Measurements from ENCODE around the gene KCTD1.

The KCTD1 gene

DNA sequence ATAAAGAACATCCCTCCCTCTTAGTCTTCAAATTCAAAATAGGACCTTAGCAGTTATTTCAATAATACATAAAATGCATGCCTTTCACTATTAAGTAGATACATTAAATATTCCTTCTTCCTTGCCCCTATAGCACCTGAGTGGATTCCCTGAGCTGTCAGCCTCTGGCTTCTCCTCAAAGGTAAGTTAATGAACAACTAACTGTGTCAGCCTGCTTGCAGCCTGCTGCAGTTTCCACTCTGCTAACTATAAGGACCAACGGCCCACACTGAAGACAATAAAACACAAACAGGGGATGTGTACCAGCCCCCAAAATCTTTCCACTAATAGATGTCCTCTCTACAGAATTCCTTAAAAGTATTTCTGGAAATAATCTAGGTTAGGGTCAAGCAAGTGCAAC, 5.0 kb downstream of the KCTD1 start:
- no peak overlapping the region for H3K4me3 ChIP-seq (ENCODE audit: low read length)
- no peak for TF ChIP-seq ZNF274 (IDR thresholded peaks at IDR 0.05; ENCODE audit: low read depth, low read length)

DNA sequence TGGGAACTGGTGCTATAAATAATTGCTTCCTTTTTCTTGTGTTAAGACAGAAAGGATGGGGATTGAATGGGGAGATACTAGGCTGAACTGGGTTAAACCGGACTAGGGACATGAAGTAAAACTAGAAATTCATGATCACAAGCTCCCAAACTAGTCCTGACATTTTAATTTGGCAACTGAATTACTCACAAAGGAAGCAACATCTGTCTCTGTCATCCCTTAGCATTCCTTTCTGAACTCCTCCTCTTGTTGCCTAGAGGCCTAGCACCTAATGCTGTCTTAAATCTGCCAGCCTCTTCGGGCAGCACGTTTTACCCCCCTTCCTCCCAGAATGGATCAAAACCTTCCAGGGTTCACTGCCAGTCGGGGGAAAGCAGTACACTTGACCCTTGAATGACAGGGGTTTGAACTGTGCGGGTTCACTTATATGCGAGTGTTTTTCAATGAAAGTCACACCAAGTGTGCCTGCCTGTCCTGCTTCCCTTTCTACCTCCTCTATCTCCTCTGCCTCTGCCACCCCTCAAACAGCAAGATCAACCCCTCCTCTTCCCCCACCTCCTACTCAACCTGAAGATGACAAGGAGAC, 8.2 kb downstream of the KCTD1 start:
- no peak overlapping the region for H3K4me3 ChIP-seq (ENCODE audit: low read length)
- no peak for TF ChIP-seq ZNF274 (IDR thresholded peaks at IDR 0.05; ENCODE audit: low read depth, low read length)

DNA sequence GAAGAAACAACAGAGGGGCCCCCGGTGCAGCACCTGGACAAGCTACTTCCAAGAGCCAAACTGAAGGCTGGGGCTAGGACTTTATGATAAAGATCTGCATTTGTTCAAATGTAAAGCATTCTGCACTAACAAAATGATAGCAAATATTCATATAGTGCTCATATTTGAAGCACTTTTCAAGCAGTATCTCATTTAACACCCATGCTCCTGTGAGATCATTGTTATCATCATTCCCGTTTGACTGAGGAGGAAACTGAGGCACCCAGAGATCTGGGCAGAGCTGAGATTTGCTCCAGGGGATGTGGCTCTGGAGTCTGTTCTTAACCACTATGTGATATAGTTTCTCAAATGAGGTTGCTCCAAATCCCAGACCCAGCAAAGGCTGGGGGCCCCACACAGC, 9.8 kb downstream of the KCTD1 start:
- no peak for TF ChIP-seq ZNF274 (IDR thresholded peaks at IDR 0.05; ENCODE audit: low read depth, low read length)
- no peak overlapping the region for H3K4me3 ChIP-seq (ENCODE audit: low read length)

DNA sequence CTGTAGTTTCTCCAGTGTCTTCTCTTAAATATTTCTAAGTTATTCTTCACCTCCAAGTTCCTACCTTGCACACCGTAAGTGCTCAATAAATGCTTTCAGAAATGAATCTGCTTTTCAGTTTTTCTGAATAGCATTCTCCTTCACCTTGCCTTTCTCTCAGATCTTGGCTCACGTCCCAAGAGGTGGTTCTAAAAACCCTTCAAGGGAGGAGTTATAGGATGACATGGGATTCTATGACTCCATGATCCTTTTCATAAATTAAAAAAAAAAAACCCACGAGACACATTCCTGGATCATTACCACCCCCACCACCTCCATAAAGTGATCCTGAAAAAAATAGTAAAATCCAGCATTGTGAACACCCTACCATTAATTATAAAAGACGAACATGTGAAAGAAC, 11.7 kb downstream of the KCTD1 start:
- TF ChIP-seq ZNF274 (IDR thresholded peaks at IDR 0.05; ENCODE audit: low read depth, low read length): no peak
- H3K4me3 ChIP-seq (ENCODE audit: low read length): no peak overlapping the region

DNA sequence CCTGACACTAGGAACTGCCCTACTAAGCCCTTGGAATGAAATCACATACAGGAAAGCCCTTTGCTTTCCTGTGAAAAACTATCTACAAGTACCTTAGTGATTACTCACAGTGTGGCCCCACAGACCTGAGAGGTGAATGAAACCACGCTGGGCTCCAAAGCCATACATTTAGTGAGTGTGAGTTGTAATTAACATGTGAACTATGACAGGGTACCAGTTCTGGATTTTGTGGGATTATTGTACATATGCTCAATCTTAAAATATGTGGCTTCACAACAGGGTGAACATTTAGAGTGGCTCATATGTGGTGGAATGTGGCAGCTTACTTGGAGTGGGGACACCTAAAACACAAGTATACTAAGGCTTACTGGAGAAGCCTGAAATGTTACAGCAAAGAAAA, 12.3 kb downstream of the KCTD1 start:
- TF ChIP-seq ZNF274 (IDR thresholded peaks at IDR 0.05; ENCODE audit: low read depth, low read length): no peak
- H3K4me3 ChIP-seq (ENCODE audit: low read length): no peak overlapping the region

DNA sequence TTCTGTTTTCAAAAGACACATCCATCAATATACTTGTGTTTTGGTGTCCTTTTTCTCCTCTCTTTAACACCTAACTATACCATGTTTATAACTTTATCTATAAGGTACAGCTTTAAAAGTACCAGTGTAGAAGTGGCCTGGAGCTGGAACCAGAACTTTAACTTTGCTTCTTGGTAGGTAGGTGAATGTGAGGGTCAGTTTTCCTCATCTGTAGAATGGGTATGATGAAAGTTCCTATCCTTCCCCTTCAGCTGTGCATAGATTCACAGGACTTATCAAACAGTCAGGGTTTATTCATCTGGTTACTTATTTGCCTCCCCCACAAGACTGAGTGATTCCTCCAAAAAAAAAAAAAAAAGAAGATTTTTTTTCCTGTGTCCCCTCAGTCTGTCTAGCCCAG, 12.7 kb downstream of the KCTD1 start:
- no peak overlapping the region for H3K4me3 ChIP-seq (ENCODE audit: low read length)
- no peak for TF ChIP-seq ZNF274 (IDR thresholded peaks at IDR 0.05; ENCODE audit: low read depth, low read length)

DNA sequence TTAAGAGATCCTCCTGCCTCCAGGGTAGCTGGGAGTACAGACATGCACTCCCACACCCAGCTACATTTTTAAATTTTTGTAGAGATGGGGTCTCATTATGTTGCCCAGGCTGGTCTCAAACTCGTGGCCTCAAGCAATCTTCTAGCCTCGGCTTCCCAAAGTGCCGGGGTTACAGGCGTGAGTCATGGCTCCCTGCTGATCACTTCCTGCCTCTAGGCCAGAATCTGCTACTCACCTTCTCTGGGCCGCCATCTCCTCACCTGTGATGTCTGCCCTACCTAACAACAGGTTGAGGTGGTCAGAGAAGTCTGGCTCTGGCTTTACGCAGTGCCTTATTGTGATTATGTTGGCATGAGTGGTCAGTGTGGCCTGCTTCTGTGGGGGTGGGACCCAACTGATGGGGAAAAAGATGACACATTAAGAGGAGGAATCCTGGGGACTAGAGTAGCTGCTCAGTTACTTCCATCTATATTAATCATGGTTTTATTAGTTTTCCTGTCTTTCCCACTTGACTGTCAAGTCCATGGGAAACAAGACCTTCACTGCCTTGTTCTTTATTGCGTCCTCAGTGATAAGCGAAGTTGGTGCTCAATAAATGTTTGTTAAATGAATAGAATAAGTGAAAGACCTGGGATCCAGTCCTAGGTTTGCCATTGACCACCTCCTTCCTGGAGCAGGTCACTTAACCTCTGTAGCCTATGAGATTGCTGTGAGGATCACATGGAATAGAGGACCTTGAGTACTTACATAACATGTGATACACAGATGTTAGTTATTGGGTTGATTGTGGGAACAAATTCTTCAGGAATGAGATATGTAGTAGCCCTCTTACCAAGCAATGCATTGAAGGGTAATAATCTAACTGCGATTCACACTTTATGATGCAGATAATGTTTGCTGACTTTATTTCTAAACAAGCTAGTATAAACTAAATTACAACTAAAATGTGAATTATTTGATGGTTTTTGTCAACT, 15.7 kb downstream of the KCTD1 start:
- no peak overlapping the region for H3K4me3 ChIP-seq (ENCODE audit: low read length)

DNA sequence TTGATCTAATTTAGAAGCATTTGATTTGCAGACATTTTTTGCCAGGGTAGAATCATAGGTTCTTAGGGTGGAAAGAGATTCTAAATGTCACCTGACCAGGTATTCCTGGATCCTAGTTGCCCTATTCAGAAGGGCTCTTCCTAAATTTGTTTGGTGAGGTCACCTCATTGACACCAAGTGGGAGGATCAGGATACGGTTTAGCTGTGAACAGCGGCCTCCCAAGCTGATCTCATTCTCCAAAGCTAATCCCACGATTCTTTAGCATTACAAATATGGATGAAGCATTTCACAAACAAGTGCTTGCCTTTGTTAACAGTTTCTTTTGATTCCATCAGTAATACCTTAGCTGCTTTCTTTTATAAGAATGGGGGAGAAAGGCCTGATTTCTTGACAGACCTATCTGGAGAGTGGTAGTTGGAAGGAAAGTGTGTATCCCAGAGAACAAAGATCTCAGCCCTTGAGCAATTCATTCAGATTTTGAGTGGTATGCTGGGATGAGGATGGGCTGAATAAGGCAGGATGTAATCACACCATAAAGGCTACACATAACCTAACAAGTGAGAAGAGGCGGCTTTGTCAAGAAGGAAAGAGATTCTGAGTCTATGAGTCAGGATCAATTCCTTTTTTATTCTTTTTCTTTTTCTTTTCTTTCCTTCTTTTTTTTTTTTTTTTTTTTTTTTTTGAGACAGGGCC, 16.6 kb downstream of the KCTD1 start:
- TF ChIP-seq ZNF274 (IDR thresholded peaks at IDR 0.05; ENCODE audit: low read depth, low read length): no peak
- H3K4me3 ChIP-seq (ENCODE audit: low read length): no peak overlapping the region

More for the DNA sequence above, 15.7 kb downstream of the KCTD1 start:
- no peak for TF ChIP-seq ZNF274 (IDR thresholded peaks at IDR 0.05; ENCODE audit: low read depth, low read length)

DNA sequence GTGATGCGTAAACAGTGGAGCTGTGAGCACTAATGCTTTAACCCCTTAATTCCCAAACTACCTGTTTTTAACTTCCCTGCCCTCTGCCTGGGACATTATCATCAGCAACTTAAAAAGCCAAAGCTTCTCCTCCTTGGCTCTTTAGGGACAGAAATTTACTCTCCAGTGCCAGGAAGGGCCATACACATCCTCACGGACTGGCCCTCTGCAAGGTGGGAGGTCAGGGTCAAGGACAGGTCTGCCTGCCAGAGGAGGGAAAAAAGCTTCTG, 21.5 kb downstream of the KCTD1 start:
- H3K4me3 ChIP-seq (ENCODE audit: low read length): no peak overlapping the region
- no peak for TF ChIP-seq ZNF274 (IDR thresholded peaks at IDR 0.05; ENCODE audit: low read depth, low read length)

DNA sequence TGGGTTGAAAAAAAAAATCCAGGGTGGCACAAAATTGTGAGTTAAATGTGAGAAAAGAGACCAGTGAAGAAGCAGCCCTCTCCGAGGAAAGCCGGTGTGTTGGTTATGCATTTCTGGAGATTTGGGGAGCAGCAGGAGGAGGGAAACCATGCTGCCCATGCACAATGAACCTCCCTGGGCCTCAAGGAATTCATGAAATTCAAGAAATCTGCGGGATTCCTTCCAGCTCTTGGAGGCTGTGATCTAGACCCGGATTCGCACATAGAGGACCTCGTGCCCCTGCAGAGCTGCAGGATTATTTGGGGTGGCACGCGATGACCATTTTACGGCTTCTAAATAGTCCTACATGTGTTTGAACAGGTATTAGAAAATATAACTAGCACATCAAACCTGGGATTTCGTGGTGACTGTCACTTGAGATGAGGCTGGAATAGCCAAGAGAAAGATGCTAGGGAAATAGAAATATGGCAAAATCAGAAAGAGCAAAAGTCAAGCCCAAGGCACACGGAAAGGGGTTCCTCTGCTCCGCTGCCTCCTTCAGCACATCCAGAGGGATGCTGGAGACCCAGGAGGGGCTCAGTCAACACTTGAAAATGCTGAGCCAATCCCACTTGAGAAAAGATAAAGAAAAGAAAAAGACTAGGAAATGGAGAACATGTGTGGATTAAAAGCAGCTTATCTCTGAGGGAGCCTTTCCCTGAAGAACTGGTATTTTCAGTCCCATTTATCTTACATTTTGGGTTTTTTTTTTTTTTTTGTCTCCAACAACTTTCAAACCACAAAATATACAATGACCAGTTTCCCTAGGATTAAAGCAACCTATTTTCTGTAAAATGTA, 22.0 kb downstream of the KCTD1 start:
- no peak for TF ChIP-seq ZNF274 (IDR thresholded peaks at IDR 0.05; ENCODE audit: low read depth, low read length)
- no peak overlapping the region for H3K4me3 ChIP-seq (ENCODE audit: low read length)

DNA sequence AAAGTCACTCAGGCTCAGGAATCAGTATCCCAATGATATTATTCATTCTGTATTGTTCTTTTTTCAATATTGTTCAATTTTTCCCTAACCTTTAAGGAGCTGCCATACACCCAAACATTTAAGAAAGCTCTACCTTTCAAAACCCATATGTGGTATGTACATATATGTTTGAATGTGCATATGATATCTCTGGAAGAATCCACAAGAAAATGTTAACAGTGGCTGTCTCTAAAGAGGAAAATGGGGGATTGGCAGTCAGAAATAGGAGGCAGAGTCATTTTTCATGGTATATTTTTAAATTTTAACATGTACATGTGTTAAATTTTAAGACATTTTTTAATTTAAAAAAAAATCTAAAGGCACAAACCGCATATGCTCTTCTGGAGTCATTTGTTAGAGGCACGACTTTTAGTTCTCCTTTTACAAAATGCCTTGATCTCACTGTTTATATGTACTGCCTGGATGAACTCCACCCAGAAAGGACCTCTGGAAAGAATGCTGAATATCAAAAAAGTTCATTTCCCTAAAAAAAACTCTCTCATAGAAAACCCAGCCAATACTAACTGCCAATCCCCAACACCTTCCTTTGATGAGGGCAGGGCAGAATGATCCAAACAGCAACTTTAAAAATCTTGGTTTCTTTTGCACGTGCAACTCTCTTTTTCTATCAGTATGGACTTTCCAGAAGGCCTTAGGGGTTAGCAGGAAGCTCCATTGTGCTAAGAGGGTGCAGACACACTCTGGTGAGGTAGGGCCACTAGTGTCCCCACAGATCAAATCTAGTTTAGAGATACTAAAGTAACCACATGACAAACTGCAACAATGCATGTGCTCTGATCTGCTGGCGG, 23.6 kb downstream of the KCTD1 start:
- H3K4me3 ChIP-seq (ENCODE audit: low read length): no peak overlapping the region
- no peak for TF ChIP-seq ZNF274 (IDR thresholded peaks at IDR 0.05; ENCODE audit: low read depth, low read length)

DNA sequence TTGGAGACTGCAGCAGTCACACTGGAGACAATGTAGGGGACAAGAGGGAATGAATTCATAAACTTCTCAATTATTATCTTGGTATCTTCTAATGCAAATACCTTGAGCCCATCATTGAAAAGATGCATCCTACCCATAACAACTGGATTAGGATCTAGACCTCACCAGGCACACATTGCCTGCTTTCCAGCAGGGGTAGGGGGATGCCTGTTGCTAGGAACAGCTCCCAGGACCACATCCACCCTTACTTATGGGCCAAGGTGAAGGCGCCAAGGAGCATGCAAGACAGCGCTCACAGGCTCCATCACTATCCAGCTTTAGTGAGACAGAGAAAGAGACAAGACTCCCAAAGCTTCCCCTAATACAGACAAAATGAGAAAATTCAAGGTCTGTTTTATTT, 24.4 kb downstream of the KCTD1 start:
- TF ChIP-seq ZNF274 (IDR thresholded peaks at IDR 0.05; ENCODE audit: low read depth, low read length): no peak
- H3K4me3 ChIP-seq (ENCODE audit: low read length): no peak overlapping the region

DNA sequence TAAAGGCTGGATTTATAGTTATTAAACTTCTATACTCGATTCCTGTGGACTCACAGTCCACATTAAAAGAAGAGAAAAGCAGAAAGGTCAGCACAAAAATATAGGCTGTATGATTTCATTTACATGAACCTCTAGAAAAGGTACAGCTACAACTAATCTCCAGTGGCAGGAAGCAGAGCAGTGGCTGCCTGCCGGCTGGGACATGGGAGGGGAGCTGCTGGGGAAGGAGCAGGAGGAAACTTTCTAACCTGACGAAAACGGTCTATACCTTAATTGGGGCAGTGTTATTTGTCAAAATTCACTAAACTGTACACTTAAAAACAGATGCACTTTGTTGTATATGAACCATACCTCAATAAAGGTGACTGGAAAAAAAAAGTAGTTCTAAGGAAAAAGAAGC, 26.7 kb downstream of the KCTD1 start:
- TF ChIP-seq ZNF274 (IDR thresholded peaks at IDR 0.05; ENCODE audit: low read depth, low read length): no peak
- H3K4me3 ChIP-seq (ENCODE audit: low read length): no peak overlapping the region
